Keratinocyte (primary cell): ENCODE measurements around the gene C2orf72. TPM values are rescaled to one million over a fixed set of nuclear protein-coding genes. Genes with fewer than 3 reads are reported as not detected.
A peak's percentile ranks its signal among the peaks of the same experiment; 100 is the strongest.

Source experiments
- DNase-seq: peaks from one replicate; pipeline ENCODE4 v3.0.0-alpha.2; 2011; ENCODE audit warnings: low read depth, missing footprints, low spot score
- FAIRE-seq: peaks from 2 replicates; lab custom pipeline; 2011; peaks lifted over from hg19 to GRCh38; lab: Jason Lieb, UNC
- H2AFZ ChIP-seq: 2 replicates; pipeline ENCODE4 v1.6.0; 2012; ENCODE audit warnings: low read length, control low read depth, inconsistent platforms; ENCODE audit not compliant: control insufficient read depth
- H3K27ac ChIP-seq: 2 replicates; pipeline ENCODE4 v1.5.1; 2011; ENCODE audit warnings: low read length; ENCODE audit not compliant: control insufficient read depth, insufficient read depth
- H3K27me3 ChIP-seq: 3 replicates; pipeline ENCODE4 v1.6.0; 2011; ENCODE audit warnings: low read length; ENCODE audit not compliant: control insufficient read depth, insufficient read depth; ENCODE audit errors: extremely low read depth
- H3K36me3 ChIP-seq, 2 experiments: 2 replicates in 1 of 2; 3 replicates in 1 of 2; pipeline ENCODE4 v1.5.1; 2011; ENCODE audit warnings: low read length in 2 of 2, mild to moderate bottlenecking in 1 of 2; ENCODE audit not compliant: control insufficient read depth in 2 of 2, insufficient read depth in 2 of 2; ENCODE audit errors: extremely low read depth in 1 of 2
- H3K4me1 ChIP-seq: 3 replicates; pipeline ENCODE4 v1.5.1; 2011; ENCODE audit warnings: low read length; ENCODE audit not compliant: control insufficient read depth, insufficient read depth; ENCODE audit errors: extremely low read depth
- H3K4me2 ChIP-seq: 3 replicates; pipeline ENCODE4 v1.6.0; 2011; ENCODE audit warnings: low read depth, low read length; ENCODE audit not compliant: control insufficient read depth, insufficient read depth; ENCODE audit errors: extremely low read depth
- H3K4me3 ChIP-seq, 3 experiments: fragments of 200-600 bp in 1 of 3; sonication (generic) in 1 of 3; 2 replicates in 2 of 3; 3 replicates in 1 of 3; pipeline ENCODE4 v1.5.1; 2011 to 2016; ENCODE audit warnings: low read length in 3 of 3, mild to moderate bottlenecking in 3 of 3, control low read depth in 2 of 3, inconsistent platforms in 1 of 3, low read depth in 1 of 3, mixed read lengths in 1 of 3, mixed run types in 1 of 3, moderate library complexity in 1 of 3; ENCODE audit not compliant: control insufficient read depth in 2 of 3, insufficient read depth in 2 of 3; ENCODE audit errors: extremely low read depth in 1 of 3
- H3K79me2 ChIP-seq: 2 replicates; pipeline ENCODE4 v1.6.0; 2012; ENCODE audit warnings: low read length; ENCODE audit not compliant: control insufficient read depth, insufficient read depth
- H3K9ac ChIP-seq: 3 replicates; pipeline ENCODE4 v1.6.0; 2011; ENCODE audit warnings: low read length; ENCODE audit not compliant: control insufficient read depth, insufficient read depth; ENCODE audit errors: extremely low read depth
- H3K9me1 ChIP-seq: 3 replicates; pipeline ENCODE4 v1.6.0; 2011; ENCODE audit warnings: low read length; ENCODE audit not compliant: control insufficient read depth, insufficient read depth; ENCODE audit errors: extremely low read depth
- H3K9me3 ChIP-seq: 2 replicates; pipeline ENCODE4 v1.5.1; 2012; ENCODE audit warnings: low read depth, low read length; ENCODE audit not compliant: control insufficient read depth
- H4K20me1 ChIP-seq: 3 replicates; pipeline ENCODE4 v1.6.0; 2011; ENCODE audit warnings: low read length; ENCODE audit not compliant: control insufficient read depth, insufficient read depth; ENCODE audit errors: extremely low read depth
- CTCF ChIP-seq, 3 experiments: IDR thresholded peaks in 1 of 3; conservative IDR thresholded peaks in 1 of 3; optimal IDR thresholded peaks in 1 of 3; 2 replicates in 2 of 3; 3 replicates in 1 of 3; pipeline versions ENCODE3 to v1.5.1; 2011; ENCODE audit warnings: low read length in 3 of 3, mild to moderate bottlenecking in 3 of 3, moderate library complexity in 2 of 3, control low read depth in 1 of 3, inconsistent platforms in 1 of 3; ENCODE audit not compliant: insufficient read depth in 2 of 3; ENCODE audit errors: extremely low read depth in 1 of 3
- EZH2 ChIP-seq: IDR thresholded peaks from one replicate; pipeline ENCODE4 v1.6.1; 2012; ENCODE audit warnings: inconsistent platforms, mild to moderate bottlenecking, low read length, moderate library complexity
- dilution Hi-C: fragments of 300-500 bp; cut with MboI; formaldehyde crosslinking; loops from one replicate; pipeline ENCODE4 v1.7.0; 2020; ENCODE audit warnings: low sequenced_read_pairs; ENCODE audit not compliant: extremely low pct_ligation_motif_present
- polyA plus RNA-seq, 5 experiments: library from polyadenylated mRNA; depleted of rRNA in 3 of 5; stranded (reverse) in 3 of 5; stranded (forward) in 1 of 5; unstranded in 1 of 5; fragments of >200 nt; gene quantifications; 1 replicate in 1 of 5; 2 replicates in 3 of 5; 3 replicates in 1 of 5; pipeline versions ENCODE4 v1.2.1 to v1.2.3, GENCODE V29; 2011 to 2012; ENCODE audit warnings: missing spikeins in 2 of 5, low read depth in 1 of 5, low replicate concordance in 1 of 5

Gene C2orf72
- polyA plus RNA-seq, 1 donor (not counting 4 experiments of a cell fraction or from before 2014, with no cell fraction given), result not detected

GRCh38 chr2:231037731-231038482, 584 bp downstream of the C2orf72 start:
- no peaks in the 10 kb centered on the region for H4K20me1 ChIP-seq
- no peaks in the 10 kb centered on the region for H3K36me3 ChIP-seq
- H3K9me1 ChIP-seq, result no peaks in the 10 kb centered on the region
- H3K79me2 ChIP-seq, result no peaks in the 10 kb centered on the region
- H3K27me3 ChIP-seq, result peaks cover 51% of the 10 kb centered on the region
- no peak overlapping the region for H3K9ac ChIP-seq
- dilution Hi-C loops, result no loop called here
- H3K9me3 ChIP-seq, result no peaks in the 10 kb centered on the region
- DNase-seq (no peak), FAIRE-seq (no peak)
- no peak overlapping the region for H3K4me3 ChIP-seq
- H3K4me1 ChIP-seq, result no peaks in the 10 kb centered on the region
- H2AFZ ChIP-seq, result no peak overlapping the region
- no peak overlapping the region for H3K27ac ChIP-seq
- peak overlapping the region; percentile 29 for H3K4me2 ChIP-seq
- TF ChIP-seq EZH2 (peak; percentile 75), CTCF (optimal IDR thresholded peaks at IDR 0.05 in 1 of 3, IDR thresholded peaks at IDR 0.05 in 1 of 3, conservative IDR thresholded peaks at IDR 0.05 in 1 of 3; ENCODE audit: extremely low read depth in 1 of 3, insufficient read depth in 2 of 3, low read length in 3 of 3) (peak in 1 of 3 experiments; percentile 22)

- DNase-seq, result no peak
- Histone ChIP-seq H3K27me3 (peaks cover 51% of the 10 kb centered on the region), H3K4me3 (no peak overlapping the region), H3K27ac (no peak overlapping the region), H3K9ac (no peak overlapping the region), H3K9me1 (no peaks in the 10 kb centered on the region), H2AFZ (no peak overlapping the region), H4K20me1 (no peaks in the 10 kb centered on the region), H3K4me2 (no peak overlapping the region), H3K9me3 (no peaks in the 10 kb centered on the region), H3K4me1 (no peaks in the 10 kb centered on the region), H3K36me3 (no peaks in the 10 kb centered on the region), H3K79me2 (no peaks in the 10 kb centered on the region)
- no peak for FAIRE-seq
- TF ChIP-seq CTCF (optimal IDR thresholded peaks at IDR 0.05 in 1 of 3, IDR thresholded peaks at IDR 0.05 in 1 of 3, conservative IDR thresholded peaks at IDR 0.05 in 1 of 3; ENCODE audit: extremely low read depth in 1 of 3, insufficient read depth in 2 of 3, low read length in 3 of 3) (no peak), EZH2 (peak; percentile 50)
- dilution Hi-C loops, result no loop called here
Observed at GRCh38 chr2:231038483-231039293, 1.4 kb downstream of the C2orf72 start.
